Lower leg skin (tissue), 3 donors: ENCODE measurements around the gene RNF20.

Experiments
- POLR2A ChIP-seq, 2 donors: fragments of 450-650 bp; IDR thresholded peaks; one replicate each; pipeline ENCODE4 v1.6.1; 2016 to 2017; ENCODE audit warnings: antibody characterized with exemption in 2 of 2, mild to moderate bottlenecking in 1 of 2, moderate library complexity in 1 of 2
- TF ChIP-seq, protein P1 (sequence below), 3 donors: fragments of 450-650 bp; IDR thresholded peaks; one replicate each; pipeline ENCODE4 v1.5.1; 2016; ENCODE audit warnings: antibody characterized with exemption in 3 of 3, mild to moderate bottlenecking in 3 of 3, moderate library complexity in 2 of 3

DNA sequence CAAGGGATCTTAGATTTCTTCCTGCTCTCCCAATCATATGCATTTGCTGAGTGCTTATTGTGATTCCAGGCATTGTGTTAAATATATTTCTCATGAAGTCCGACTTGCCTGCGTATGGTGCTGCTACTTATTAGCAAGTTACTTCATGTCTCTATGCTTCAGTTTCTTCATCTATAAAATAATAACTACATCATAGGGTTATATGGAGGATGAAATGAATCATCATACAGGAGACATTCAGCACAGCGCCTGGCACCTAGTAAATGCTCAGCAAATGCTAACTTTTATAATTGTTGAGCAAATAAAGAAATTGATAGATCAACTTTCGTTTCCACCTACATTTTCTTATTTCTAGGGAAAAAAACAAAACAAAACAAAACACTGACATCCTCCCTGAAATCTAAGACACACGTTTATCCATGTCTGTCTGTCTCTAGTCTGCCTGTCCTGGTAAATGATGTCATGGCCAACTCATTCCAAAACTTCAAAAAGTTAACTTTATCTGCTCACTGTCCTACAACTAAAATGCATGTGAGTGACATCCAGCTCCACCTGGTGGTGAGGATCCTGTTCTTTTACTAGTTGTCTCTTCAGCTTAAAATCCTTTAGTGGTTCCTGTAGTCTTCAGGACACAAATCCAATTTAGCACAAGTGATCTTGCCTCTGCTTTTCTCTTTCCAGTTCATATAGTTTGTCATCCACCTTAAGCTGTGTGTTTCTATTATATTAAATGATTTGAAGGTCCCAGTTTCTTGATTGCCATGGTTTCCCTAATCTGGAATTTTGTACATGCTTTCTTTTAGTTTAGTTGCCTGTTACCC is 33.5 kb downstream of the RNF20 start:
- TF ChIP-seq, protein P1, sequence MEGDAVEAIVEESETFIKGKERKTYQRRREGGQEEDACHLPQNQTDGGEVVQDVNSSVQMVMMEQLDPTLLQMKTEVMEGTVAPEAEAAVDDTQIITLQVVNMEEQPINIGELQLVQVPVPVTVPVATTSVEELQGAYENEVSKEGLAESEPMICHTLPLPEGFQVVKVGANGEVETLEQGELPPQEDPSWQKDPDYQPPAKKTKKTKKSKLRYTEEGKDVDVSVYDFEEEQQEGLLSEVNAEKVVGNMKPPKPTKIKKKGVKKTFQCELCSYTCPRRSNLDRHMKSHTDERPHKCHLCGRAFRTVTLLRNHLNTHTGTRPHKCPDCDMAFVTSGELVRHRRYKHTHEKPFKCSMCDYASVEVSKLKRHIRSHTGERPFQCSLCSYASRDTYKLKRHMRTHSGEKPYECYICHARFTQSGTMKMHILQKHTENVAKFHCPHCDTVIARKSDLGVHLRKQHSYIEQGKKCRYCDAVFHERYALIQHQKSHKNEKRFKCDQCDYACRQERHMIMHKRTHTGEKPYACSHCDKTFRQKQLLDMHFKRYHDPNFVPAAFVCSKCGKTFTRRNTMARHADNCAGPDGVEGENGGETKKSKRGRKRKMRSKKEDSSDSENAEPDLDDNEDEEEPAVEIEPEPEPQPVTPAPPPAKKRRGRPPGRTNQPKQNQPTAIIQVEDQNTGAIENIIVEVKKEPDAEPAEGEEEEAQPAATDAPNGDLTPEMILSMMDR (IDR thresholded peaks at IDR 0.05): no peak
- no peak for TF ChIP-seq POLR2A (IDR thresholded peaks at IDR 0.05)
